Activated CD4-positive, alpha-beta T cell treated with anti-CD3 and anti-CD28 coated beads for 1 hour (primary cell): ENCODE data around the gene MBD3.
"Not testable (repeated sequence)": the region's sequence is repeated elsewhere in the genome, so short reads cannot be mapped to it uniquely, and the experiment has no call there.

Experiments used
- DNase-seq: peaks from one replicate; pipeline ENCODE4 v3.0.0-alpha.2; 2020

MBD3 gene

DNA sequence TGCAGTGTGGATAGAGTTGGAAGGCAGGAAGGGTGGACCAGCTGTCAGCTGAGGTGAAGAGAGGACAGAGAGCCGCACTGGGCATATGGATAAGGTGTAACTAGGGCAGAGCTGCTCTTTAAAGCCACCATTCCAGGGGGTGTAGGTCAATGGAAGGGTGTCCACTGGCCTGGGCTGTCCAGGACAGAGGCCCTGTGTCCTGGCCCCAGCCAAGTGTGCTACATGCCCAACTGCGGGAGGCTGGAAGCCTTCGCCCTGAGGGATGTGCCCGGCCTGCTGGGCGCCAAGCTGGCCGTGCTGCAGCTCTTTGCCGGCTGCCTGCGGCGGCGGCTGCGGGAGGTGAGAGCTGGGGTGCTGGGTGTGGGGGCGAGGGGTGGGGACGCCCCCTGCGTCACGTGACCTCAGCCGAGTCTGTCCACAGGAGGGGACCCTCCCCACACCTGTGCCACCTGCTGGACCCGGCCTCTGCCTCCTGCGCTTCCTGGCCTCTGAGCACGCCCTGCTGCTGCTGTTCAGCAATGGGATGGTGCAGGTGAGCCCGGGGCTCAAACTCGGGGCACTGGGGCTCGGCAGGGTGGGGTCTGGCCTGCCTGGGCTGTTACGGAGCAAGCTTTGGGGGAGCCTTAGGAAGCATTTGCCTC is 59.0 kb downstream of the MBD3 start:
- DNase-seq, result no peak

DNA sequence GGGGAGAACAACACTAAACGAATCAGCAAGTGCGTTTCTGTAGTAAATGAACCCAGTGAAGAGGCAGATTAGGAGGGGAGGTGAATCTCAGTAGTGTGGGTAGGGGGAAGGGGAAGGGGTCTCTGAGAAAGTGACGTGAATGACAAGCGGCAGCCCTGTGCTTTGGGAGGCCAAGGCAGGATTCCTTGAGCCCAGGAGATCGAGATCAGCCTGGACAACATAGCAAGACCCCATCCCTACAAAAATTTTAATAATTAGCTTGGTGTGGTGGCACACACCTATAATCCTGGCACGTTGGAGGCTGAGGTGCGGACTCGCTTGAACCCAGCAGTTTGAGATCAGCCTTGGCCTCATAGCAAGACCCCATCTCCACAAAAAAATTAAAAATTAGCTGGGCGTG is 60.7 kb downstream of the MBD3 start:
- no peak for DNase-seq

DNA sequence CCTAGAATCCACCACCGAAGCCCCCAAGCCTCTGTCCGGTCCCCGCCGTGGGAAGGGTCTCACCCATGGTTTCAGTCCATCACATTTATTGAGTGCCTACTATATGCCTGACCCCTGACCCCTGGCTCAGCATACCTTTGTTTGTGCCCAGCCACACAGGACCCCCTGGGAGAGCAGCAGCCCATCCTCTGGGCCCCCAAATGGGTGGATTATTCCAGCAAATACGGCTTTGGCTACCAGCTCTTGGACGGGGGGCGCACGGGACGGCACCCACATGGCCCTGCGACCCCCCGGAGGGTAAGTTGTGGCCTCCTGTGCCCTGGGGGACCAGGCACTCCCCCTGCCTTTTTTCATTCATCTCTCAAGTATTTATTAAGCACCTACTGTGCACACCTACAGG is 61.1 kb downstream of the MBD3 start:
- DNase-seq, result no peak

DNA sequence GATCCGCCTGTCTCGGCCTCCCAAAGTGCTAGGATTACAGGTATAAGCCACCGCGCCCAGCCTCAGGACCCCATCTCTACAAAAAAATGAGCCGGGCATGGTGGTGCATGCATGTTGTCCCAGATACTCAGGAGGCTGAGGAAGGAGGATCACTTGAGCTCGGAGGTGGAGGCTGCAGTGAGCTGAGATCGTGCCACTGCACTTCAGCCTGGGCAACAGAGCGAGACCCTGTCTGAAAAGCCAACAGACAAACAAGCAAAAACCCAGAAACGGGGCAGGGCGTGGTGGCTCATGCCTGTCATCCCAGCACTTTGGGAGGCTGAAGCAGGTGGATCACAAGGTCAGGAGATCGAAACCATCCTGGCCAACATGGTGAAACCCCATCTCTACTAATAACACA is 61.8 kb downstream of the MBD3 start:
- DNase-seq, result not testable (repeated sequence)

DNA sequence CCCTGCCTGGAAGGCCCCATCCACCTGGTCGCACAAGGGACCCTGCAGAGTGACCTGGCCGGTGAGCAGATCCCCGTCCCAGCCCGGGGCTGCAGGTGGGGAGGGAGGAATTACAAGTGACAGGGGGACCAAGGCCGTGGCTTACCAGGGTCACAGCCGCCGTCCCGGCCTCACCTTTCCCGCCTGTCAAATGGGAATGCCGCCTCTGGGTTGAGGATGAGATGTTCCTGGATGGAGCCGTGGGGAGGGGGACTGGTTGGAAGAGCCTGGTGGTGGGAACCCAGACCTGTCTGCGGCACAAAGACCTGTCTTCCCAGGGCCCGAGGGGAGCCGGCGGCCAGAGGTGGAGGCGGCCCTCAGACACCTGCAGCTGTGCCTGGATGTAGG is 63.2 kb downstream of the MBD3 start:
- no peak for DNase-seq

DNA sequence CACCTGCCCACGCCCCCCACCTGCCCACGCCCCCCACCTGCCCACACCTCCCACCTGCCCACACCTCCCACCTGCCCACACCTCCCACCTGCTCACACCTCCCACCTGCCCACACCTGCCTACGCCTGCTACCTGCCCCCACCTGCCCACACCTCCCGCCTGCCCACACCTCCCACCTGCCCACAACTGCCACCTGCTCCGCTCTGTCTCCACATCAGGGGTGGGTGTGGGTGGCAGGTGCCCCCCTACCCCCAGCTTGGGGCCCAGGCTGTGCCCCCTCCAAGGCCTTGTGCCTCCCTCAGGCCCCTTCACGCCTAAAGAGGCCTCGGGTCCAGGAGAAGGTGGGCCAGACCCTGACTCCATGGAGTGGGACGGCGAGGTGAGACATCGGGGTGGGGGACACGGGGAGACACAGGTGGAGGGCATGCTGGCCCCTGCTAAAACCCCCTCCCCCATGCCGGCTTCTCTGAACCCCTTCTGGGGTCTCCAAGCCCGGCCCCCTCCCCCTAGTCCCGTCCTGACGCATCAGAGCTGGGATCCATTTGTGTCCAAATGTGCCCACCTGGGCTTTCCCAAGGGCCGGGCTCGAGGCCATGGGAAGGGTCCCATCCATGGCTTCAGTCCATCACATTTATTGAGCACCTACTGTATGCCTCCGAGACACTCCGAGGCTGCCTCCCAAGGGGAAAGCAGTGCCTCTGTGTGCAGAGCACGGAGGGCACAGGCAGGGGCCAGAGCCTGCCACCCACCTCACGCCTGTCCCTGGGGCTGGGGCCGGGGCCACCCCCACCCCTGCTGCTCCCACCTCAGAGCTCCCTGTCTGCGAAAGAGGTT is 63.9 kb downstream of the MBD3 start:
- DNase-seq, result no peak

DNA sequence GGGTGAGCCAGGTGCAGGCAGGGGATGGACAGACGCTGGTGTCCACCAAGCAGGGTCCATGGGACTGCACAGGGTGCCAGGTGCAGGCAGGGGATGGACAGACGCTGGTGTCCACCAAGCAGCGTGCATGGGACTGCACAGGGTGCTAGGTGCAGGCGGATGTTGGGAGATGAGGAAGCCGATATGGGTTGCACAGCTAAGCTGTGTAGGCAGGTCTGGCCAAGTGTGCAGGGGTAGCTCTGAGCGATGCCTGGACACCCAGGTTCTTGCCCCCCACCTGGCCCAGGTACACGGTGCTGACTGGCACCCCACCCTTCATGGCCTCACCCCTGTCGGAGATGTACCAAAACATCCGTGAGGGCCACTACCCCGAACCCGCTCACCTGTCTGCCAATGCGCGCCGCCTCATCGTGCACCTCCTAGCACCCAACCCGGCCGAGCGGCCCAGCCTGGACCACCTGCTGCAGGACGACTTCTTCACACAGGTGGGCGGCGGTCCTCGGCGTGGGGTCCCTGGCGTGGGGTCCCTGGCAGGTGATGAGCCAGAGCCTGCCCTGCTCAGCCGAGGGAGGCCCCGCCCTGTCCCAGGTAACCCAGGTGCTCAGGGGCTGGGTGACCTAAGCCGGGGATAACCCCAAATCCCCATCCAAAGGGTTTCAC is 64.9 kb downstream of the MBD3 start:
- no peak for DNase-seq

DNA sequence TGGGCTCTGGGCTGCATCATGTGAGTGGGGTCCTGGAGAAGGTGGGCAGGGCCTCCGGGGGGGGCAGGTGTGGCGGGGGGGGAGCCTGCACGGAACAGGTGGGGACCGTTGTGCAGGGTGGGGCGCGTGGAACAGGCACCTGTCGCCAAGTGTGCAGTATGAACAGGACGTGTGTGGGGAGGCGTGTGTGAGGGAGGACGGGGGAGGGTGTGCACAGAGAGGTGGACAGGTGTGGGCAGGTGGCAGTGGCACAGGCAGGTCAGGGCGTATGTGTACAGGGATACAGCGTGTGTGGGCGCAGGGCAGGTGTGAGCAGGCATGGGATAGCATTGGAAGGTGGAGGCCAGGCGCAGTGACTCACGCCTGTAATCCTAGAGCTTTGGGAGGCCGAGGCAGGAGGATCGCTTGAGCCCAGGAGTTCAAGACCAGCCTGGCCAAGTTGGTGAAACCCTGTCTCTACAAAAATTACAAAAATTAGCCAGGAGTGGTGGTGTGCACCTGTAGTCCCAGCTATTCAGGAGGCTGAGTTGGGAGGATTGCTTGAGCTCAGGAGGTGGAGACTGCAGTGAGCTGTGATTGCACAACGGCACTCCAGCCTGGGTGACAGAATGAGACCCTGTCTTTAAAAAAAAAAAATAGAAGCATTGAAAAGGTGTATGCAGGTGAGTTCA is 65.6 kb downstream of the MBD3 start:
- no peak for DNase-seq

DNA sequence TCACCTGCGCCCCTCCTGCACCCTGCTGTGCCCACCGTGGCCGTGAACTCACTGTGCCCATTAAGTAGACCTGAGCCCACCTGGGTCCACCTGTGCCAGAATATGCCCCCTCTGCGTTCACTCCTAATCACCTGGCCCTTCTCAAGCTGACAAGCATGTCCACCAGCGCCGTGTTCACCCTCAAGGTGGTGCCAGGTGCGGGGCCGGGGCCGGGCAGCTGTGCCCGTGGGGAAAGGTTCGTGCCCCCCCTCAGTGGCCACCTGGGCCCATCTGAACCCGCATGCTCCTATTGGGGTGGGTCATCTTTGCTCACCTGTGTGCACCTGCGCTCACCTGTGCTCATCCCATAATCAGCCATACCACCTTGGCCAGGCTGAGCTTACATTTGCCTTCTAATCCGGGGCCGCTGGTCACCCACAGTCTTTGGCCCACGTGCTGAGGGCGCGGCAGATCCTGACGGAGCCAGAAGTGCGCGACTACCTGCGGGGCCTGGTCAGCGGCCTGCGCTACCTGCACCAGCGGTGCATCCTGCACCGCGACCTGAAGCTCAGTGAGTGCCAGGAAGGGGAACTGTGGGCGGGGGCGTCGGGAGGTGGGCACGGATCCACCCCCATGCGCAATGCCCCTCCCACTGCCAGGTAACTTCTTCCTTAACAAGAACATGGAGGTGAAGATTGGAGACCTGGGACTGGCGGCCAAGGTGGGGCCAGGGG is 66.4 kb downstream of the MBD3 start:
- no peak for DNase-seq

DNA sequence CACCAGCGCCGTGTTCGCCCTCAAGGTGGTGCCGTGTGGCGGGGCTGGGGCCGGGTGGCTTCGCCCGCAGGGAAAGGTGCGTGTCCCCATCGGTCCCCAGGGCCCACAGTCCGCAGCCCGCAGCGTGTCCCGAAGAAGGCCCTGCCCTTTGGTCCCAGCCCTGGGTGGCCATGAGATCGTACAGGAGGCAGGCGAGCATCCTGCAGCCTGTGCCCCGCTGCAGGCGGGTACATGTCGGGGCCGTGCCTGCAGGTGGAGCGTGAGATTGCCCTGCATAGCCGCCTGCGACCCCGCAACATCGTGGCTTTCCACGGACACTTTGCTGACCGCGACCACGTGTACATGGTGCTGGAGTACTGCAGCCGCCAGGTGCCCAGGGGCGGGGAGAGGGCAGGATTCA is 67.3 kb downstream of the MBD3 start:
- no peak for DNase-seq

DNA sequence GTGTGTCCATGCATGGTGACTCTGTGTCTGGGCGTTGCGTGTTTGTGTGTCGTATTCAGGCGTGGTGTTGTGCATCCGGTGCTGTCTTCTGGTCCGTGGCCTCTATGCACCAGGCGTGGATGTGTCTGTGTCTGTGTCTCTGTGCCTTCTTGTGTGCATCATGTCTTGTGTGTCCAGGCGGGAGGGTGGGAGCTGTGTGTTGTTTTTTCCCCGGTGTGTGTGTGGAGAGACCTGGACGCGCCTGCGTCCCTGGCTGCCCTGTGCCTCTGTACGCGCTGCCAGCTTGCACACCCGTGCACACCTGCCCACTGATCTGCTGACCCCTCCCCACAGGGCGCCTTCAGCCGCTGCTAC is 67.7 kb downstream of the MBD3 start:
- DNase-seq, result no peak

DNA sequence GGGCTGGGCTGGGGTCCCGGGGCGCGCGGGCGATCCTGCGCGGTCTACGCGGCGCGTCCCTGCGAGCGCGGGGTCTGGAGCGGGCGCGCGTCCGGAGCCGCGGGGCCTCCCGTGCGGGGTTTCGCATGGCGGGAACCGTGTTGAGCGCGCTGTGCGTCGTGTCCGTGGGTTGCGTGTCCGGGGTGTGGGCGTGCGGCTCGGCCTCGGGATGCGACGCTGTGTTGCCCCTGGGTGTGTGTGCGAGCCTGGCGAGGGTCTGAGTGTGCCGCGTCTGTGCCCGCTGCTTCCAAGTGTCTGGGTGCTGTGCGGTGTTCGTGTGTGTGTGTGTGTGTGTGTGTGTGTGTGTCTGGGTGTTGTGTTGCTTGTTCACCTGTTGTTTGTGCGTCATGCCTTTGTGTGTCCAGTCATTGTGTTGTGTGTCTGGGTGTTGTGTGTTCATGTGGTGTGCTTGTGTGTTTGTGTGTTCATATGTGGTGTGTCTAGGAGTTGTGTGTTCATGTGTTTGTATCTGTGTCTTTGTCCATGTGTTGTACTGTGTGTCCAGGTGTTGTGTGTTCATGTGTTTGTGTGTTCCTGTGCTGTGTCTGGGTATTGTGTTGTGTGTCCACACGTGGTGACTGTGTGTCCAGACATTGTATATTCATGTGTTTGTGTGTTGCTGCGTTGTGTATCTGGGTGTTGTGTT is 68.2 kb downstream of the MBD3 start:
- no peak for DNase-seq
